ENCODE data around the gene FANK1. TPM values are rescaled to one million over a fixed set of nuclear protein-coding genes. Genes with fewer than 3 reads are reported as not detected.

Gene FANK1
- total RNA-seq, 1 donor from 2014 or later, result 11.0 TPM

DNA sequence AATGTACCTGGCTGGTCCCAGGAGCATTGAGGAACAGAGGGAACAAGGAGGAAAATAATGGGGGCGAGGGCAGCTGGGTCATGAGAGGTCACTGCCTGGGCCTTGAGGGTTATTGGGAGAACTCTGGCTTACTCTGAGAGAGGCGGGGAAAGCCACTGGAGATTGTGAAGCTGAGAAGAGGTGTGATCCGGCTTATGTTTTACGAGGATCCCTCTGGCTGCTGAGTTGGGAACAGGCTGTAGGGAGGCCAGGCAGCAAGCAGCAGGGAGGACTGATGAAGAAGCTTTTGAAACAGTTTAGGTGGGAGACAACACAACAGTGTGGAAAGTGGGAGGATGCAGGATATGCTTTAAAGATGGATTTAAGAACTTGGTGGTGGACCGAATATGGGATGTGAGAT, 87.3 kb downstream of the FANK1 start:
- no peak overlapping the region for H3K4me3 Mint-ChIP-seq

DNA sequence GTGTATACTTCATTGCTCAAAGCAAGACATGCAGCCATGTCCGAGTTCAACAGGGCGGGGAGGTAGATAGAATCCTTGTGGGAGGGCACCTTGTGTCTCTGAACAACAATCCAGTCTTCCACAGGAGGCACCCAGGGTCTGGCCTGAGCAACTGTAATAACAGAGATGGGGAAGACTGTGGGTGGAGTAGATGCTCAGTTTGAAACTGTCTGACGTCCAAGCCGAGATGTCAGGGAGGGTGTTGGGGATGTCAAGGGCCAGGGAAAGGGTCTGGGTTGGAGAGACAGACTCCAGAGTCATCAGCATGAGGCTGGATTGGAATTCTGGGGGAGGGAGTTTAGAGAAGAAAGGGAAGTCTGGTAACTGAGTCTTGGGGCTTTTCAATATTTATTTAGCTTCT, 88.0 kb downstream of the FANK1 start:
- DNase-seq (ENCODE audit: low spot score in 2 of 2, unreplicated experiment in 2 of 2), result no peak
- H3K4me3 Mint-ChIP-seq, result no peak overlapping the region
- TF ChIP-seq, protein P1, sequence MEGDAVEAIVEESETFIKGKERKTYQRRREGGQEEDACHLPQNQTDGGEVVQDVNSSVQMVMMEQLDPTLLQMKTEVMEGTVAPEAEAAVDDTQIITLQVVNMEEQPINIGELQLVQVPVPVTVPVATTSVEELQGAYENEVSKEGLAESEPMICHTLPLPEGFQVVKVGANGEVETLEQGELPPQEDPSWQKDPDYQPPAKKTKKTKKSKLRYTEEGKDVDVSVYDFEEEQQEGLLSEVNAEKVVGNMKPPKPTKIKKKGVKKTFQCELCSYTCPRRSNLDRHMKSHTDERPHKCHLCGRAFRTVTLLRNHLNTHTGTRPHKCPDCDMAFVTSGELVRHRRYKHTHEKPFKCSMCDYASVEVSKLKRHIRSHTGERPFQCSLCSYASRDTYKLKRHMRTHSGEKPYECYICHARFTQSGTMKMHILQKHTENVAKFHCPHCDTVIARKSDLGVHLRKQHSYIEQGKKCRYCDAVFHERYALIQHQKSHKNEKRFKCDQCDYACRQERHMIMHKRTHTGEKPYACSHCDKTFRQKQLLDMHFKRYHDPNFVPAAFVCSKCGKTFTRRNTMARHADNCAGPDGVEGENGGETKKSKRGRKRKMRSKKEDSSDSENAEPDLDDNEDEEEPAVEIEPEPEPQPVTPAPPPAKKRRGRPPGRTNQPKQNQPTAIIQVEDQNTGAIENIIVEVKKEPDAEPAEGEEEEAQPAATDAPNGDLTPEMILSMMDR (IDR thresholded peaks at IDR 0.05; ENCODE audit: unreplicated experiment), result no peak
- no peaks in the 10 kb centered on the region for H3K27me3 Mint-ChIP-seq (ENCODE audit: low read depth)
- H3K9me3 Mint-ChIP-seq, result no peaks in the 10 kb centered on the region
- peaks cover 12% of the 10 kb centered on the region for H3K4me1 Mint-ChIP-seq
- no peak overlapping the region for H3K27ac Mint-ChIP-seq
- H3K36me3 Mint-ChIP-seq, result peaks cover 1% of the 10 kb centered on the region

More for the DNA sequence above, 87.3 kb downstream of the FANK1 start:
- TF ChIP-seq, protein P1 (IDR thresholded peaks at IDR 0.05; ENCODE audit: unreplicated experiment), result no peak
- Mint-ChIP-seq H3K4me1 (peaks cover 12% of the 10 kb centered on the region), H3K27ac (no peak overlapping the region), H3K36me3 (no peaks in the 10 kb centered on the region), H3K27me3 (ENCODE audit: low read depth) (no peaks in the 10 kb centered on the region), H3K9me3 (no peaks in the 10 kb centered on the region)
- DNase-seq (ENCODE audit: low spot score in 2 of 2, unreplicated experiment in 2 of 2), result no peak

DNA sequence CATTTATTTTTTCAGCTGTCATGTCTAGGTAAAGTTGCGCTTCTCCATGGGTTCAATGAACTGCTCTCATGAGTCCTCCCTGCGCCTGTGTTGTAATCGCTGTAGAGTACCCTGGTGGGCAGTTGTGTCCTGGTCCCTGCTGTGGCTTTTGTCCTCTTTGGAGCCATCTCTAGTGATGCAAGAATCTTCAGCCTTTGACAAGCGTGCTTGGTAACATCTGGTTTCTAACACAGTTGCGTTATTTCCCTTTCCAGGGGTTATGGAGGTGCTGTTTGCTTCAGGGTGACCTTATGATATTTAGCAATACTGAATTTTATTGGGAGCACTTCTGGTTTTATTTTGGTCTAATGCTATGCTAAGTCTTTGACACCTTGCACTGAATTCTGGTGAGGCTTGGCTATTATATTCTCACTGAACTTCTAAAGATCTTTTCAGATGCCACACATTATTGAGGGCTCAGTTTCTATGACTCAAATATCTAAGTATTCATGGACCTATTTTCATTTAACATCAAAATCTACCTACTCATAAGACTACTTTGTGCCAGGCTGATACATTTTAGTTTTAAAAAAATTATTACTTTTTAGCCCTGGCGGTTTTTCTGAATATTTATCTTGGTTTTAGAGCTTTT, 88.6 kb downstream of the FANK1 start:
- Mint-ChIP-seq H3K27ac (no peak overlapping the region), H3K27me3 (ENCODE audit: low read depth) (no peaks in the 10 kb centered on the region), H3K9me3 (no peaks in the 10 kb centered on the region), H3K36me3 (peaks cover 4% of the 10 kb centered on the region), H3K4me3 (no peak overlapping the region), H3K4me1 (peaks cover 12% of the 10 kb centered on the region)
- TF ChIP-seq, protein P1 (IDR thresholded peaks at IDR 0.05; ENCODE audit: unreplicated experiment), result no peak
- no peak for DNase-seq (ENCODE audit: low spot score in 2 of 2, unreplicated experiment in 2 of 2)

DNA sequence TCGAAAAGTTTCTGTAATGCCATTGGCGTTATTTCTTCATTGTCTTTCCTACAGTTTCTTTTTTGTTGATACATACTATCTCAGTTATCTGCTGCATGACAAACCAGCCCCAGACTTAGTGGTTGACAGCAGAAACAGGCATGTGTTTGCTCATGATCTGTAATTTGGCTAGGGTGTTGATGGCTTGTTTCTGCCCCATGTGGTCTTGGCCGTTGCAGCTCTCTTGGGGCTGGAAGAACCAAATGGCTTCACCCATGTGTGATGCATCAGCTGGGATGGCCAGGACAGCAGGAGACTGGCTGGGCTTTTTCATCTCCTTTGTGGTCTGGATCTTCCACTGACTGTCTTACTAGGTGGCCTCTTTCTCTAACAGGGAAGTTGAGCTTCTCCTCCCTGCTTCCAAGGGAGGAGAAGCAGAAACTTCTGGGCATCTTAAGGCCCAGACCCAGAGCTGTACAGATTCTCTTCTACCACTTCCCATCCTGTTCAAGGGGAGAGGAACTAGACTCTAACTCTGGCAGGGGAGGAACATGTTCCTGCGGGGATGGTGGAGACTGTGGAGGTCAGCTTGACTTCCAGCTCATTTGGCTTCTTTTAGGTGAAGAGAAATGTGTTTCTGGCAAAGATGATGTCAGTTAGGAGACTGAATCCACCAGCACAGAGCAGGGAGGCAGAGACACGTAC, 89.3 kb downstream of the FANK1 start:
- H3K36me3 Mint-ChIP-seq, result peaks cover 11% of the 10 kb centered on the region
- no peak overlapping the region for H3K4me3 Mint-ChIP-seq
- H3K27me3 Mint-ChIP-seq (ENCODE audit: low read depth), result no peaks in the 10 kb centered on the region
- DNase-seq (ENCODE audit: low spot score in 2 of 2, unreplicated experiment in 2 of 2), result no peak
- H3K4me1 Mint-ChIP-seq, result peaks cover 12% of the 10 kb centered on the region
- TF ChIP-seq, protein P1 (IDR thresholded peaks at IDR 0.05; ENCODE audit: unreplicated experiment), result no peak
- no peak overlapping the region for H3K27ac Mint-ChIP-seq
- H3K9me3 Mint-ChIP-seq, result no peaks in the 10 kb centered on the region

DNA sequence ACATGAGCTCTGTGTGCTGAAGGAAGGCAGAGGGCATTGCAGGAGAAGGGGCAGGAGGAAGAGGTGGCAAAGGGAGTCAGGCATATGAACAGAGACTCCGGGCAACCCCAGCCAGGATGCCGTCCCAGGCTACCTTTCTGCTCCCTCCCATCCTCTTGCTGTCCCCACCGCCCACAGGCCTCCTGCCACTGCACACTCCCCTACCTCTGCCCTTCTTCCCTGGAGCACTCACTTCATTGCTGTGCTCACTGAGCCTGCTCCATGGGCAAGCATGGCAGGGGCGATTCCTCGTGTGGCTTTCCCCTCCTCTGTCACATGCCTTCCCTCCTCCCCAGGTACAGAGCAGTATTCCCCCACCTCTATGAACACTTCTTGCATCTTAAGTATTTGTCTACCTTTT, 93.4 kb downstream of the FANK1 start:
- Mint-ChIP-seq H3K27ac (no peak overlapping the region), H3K4me1 (peaks cover 8% of the 10 kb centered on the region), H3K36me3 (peaks cover 15% of the 10 kb centered on the region), H3K27me3 (ENCODE audit: low read depth) (no peaks in the 10 kb centered on the region), H3K4me3 (no peak overlapping the region), H3K9me3 (no peaks in the 10 kb centered on the region)
- TF ChIP-seq, protein P1 (IDR thresholded peaks at IDR 0.05; ENCODE audit: unreplicated experiment), result no peak
- DNase-seq (ENCODE audit: low spot score in 2 of 2, unreplicated experiment in 2 of 2), result no peak

Measured in mesothelial cell of epicardium (in vitro differentiated cells).